ENCODE measurements around the gene LRRC38. TPM values are rescaled to one million over a fixed set of nuclear protein-coding genes. Genes with fewer than 3 reads are reported as not detected.

LRRC38 gene
- total RNA-seq, 4 donors from 2014 or later = 1.2 to 3.0 (median 2.3) TPM

DNA sequence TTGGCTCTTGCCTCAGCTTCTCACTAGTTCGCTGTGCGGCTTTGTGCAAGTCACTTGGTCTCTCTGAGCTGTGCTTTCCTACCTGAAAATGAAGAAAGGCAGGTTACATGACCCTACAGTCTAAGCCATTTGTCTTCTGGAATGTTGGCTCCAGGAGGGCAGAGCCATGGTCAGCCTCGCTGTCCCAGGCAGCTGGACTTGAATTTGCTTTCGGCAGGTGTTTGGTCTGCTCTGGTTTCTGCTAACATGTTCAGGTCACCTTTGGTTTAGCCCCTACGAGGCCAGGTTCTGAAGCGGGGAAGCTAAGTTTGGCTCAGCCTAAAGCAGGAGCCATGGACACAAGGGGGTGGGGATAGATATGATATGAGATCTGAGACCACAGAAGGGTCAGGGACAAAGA is 19.1 kb downstream of the LRRC38 start:
- H3K4me3 ChIP-seq (ENCODE audit: low read depth, poor library complexity, severe bottlenecking) = no peak overlapping the region
- TF ChIP-seq, protein P1, sequence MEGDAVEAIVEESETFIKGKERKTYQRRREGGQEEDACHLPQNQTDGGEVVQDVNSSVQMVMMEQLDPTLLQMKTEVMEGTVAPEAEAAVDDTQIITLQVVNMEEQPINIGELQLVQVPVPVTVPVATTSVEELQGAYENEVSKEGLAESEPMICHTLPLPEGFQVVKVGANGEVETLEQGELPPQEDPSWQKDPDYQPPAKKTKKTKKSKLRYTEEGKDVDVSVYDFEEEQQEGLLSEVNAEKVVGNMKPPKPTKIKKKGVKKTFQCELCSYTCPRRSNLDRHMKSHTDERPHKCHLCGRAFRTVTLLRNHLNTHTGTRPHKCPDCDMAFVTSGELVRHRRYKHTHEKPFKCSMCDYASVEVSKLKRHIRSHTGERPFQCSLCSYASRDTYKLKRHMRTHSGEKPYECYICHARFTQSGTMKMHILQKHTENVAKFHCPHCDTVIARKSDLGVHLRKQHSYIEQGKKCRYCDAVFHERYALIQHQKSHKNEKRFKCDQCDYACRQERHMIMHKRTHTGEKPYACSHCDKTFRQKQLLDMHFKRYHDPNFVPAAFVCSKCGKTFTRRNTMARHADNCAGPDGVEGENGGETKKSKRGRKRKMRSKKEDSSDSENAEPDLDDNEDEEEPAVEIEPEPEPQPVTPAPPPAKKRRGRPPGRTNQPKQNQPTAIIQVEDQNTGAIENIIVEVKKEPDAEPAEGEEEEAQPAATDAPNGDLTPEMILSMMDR (IDR thresholded peaks at IDR 0.05) = no peak
- no peak for TF ChIP-seq POLR2A (IDR thresholded peaks at IDR 0.05)
- intact Hi-C loops (cut with DNase I; ENCODE audit: low total_unique reads) = no loop called here
- WGBS, 2 donors = 75 to 84% methylated on average over 6 of the region's 6 CpGs
- no peak for DNase-seq (ENCODE audit: low spot score in 2 of 2)

DNA sequence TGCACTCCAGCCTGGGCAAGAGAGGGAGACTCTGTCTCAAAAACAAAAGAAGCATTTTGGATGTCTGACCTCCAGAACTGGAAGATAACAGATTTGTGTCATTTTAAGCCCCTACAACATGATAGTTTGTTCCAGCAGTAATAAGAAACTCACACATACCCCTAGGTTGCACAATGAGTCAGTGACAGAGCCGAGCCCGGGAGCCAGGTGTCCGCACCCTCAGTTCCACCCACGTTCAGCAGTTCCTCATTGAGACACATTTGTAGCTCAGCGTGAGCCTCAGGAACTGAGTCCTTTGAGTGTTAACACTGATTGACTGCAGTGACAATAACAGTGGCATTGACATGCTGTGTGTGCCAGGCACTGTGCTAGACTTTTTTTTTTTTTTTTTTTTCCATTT is 19.8 kb downstream of the LRRC38 start:
- intact Hi-C loops (cut with DNase I; ENCODE audit: low total_unique reads) = no loop called here
- TF ChIP-seq, protein P1 (IDR thresholded peaks at IDR 0.05) = no peak
- no peak for TF ChIP-seq POLR2A (IDR thresholded peaks at IDR 0.05)
- WGBS, 2 donors = 62 to 63% methylated on average over 5 of the region's 5 CpGs

DNA sequence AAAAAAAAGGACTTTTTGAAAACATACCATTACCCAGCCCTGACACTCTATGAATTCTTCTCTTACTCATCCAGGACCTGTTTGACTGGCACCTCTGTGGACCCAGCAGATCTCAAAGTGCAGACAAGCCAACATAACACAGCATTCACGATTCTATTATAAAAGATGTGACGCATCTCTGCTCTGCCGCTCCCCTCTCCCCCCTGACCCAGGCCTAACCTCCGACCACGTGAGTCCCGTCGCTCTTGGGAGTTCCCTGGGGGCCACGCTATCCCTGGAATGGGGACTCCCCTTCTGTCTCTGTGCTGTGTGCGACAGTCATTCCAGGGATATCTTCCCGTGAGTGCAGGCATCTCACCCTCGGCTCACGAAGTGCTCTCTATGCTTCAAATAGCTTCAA is 21.1 kb downstream of the LRRC38 start:
- intact Hi-C loops (cut with DNase I; ENCODE audit: low total_unique reads) = no loop called here
- TF ChIP-seq, protein P1 (IDR thresholded peaks at IDR 0.05) = no peak
- no peak for TF ChIP-seq POLR2A (IDR thresholded peaks at IDR 0.05)
- DNase-seq (ENCODE audit: low spot score in 2 of 2) = no peak
- 54 to 57% methylated on average over 12 of the region's 12 CpGs for WGBS, 2 donors
- H3K4me3 ChIP-seq (ENCODE audit: low read depth, poor library complexity, severe bottlenecking) = no peak overlapping the region

More for the DNA sequence above, 19.8 kb downstream of the LRRC38 start:
- DNase-seq (ENCODE audit: low spot score in 2 of 2) = no peak
- no peak overlapping the region for H3K4me3 ChIP-seq (ENCODE audit: low read depth, poor library complexity, severe bottlenecking)

DNA sequence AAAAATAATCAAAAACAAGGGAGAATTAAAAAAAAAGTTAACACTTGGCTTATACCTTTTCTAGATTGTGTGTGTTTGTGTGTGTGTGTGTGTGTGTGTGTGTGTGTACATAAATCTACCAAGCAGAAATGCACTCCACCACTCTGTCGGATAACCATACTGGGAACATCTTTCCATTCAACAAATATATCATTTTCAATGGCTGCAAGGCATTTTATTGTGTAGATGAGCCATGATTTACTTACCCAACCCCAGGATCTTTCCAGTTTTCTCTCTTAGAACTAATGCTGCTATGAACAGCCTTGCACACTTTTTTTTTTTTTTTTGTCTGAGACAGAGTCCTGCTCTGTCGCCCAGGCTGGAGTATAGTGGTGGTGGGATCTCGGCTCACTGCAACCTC is 25.8 kb downstream of the LRRC38 start:
- DNase-seq (ENCODE audit: low spot score in 2 of 2) = no peak
- WGBS, 2 donors = 85 to 89% methylated on average over 3 of the region's 3 CpGs
- H3K4me3 ChIP-seq (ENCODE audit: low read depth, poor library complexity, severe bottlenecking) = no peak overlapping the region
- intact Hi-C loops (cut with DNase I; ENCODE audit: low total_unique reads) = no loop called here
- TF ChIP-seq, protein P1 (IDR thresholded peaks at IDR 0.05) = no peak
- TF ChIP-seq POLR2A (IDR thresholded peaks at IDR 0.05) = no peak

DNA sequence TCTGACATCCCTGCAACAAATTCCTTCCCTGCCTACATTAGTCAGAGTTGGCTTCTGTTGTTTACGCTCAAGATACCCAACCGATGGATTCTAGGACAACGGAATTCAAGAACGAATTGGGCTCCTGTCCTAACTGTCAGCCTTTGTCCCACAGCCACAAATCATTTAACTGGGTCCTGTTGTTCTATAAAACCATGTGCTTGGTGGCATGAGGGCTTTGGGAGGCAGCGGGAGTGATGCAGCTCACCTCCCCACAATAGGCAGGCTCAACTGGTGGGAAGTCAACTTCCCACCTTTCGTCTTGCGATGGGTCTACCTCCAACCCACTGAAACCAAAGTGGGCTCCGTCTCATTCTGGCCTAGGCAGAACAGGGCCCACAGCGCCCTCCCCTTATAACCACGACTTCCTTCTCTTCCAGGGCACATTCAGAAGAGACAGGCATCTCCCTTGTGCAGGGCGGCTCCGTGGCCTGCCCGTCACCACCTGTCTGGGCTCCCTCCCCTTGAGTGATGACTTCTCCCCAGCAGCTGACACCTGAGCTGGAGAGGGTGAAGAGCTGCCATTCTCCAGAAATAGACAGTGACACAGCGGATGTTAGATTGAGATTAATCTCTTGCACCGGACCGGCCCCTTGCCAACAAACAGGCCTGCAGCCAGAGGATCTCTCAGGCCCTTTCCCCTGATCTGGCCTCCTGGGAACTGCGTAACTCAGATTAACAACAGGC is 26.5 kb downstream of the LRRC38 start:
- 73 to 79% methylated on average over 17 of the region's 17 CpGs for WGBS, 2 donors

More for the DNA sequence above, 26.5 kb downstream of the LRRC38 start:
- TF ChIP-seq, protein P1 (IDR thresholded peaks at IDR 0.05) = no peak
- no peak for TF ChIP-seq POLR2A (IDR thresholded peaks at IDR 0.05)
- DNase-seq (ENCODE audit: low spot score in 2 of 2) = no peak
- intact Hi-C loops (cut with DNase I; ENCODE audit: low total_unique reads) = no loop called here
- H3K4me3 ChIP-seq (ENCODE audit: low read depth, poor library complexity, severe bottlenecking) = no peak overlapping the region

All from lower leg skin (tissue), 4 donors.